Cardiac muscle cell (in vitro differentiated cells and primary cell): Measurements from ENCODE around the gene TMEM184A. TPM values are rescaled to one million over a fixed set of nuclear protein-coding genes. Genes with fewer than 3 reads are reported as not detected.
A peak's percentile ranks its signal among the peaks of the same experiment; 100 is the strongest.

Experiments used
- DNase-seq, 2 donors: peaks; one replicate each; pipeline versions ENCODE4 v3.0.0 to v3.0.0-alpha.2; 2010 to 2017; ENCODE audit warnings: low read depth in 1 of 2, low spot score in 1 of 2
- H3K27ac ChIP-seq: fragments of 200-600 bp; sonication (generic); 2 replicates; pipeline ENCODE4 v1.5.1; 2016
- H3K27me3 ChIP-seq: fragments of 200-600 bp; sonication (generic); 2 replicates; pipeline ENCODE4 v1.6.0; 2016; ENCODE audit warnings: control low read depth
- H3K36me3 ChIP-seq: fragments of 200-600 bp; sonication (generic); 2 replicates; pipeline ENCODE4 v1.5.1; 2016; ENCODE audit warnings: control low read depth
- H3K4me1 ChIP-seq: fragments of 200-600 bp; sonication (generic); 2 replicates; pipeline ENCODE4 v1.8.1; 2017; ENCODE audit warnings: low read depth, mild to moderate bottlenecking, mixed run types
- H3K4me3 ChIP-seq: fragments of 200-600 bp; sonication (generic); 2 replicates; pipeline ENCODE4 v1.5.1; 2016; ENCODE audit warnings: mild to moderate bottlenecking
- H3K9me3 ChIP-seq: fragments of 200-600 bp; sonication (generic); 2 replicates; pipeline ENCODE4 v1.5.1; 2017; ENCODE audit warnings: low read depth, mild to moderate bottlenecking, control low read depth
- polyA plus RNA-seq: library from polyadenylated mRNA; unstranded; fragments of >200 nt; fragmentation: Nextera tagmentation; extraction: Ambion mirVana; gene quantifications from 2 replicates; pipeline ENCODE4 v1.2.1, GENCODE V29; 2016
- total RNA-seq: library from RNA; depleted of rRNA; stranded (reverse); fragments of >200 nt; gene quantifications from 2 replicates; pipeline ENCODE4 v1.2.3, GENCODE V29; 2016
- TF ChIP-seq, protein P1 (sequence below): IDR thresholded peaks from 2 replicates; pipeline ENCODE4 v1.5.1; 2012; ENCODE audit warnings: low read depth, mild to moderate bottlenecking, low read length

Gene TMEM184A
- total and polyA plus RNA-seq, 2 experiments from 2014 or later: 2.1 to 3.0 TPM

DNA sequence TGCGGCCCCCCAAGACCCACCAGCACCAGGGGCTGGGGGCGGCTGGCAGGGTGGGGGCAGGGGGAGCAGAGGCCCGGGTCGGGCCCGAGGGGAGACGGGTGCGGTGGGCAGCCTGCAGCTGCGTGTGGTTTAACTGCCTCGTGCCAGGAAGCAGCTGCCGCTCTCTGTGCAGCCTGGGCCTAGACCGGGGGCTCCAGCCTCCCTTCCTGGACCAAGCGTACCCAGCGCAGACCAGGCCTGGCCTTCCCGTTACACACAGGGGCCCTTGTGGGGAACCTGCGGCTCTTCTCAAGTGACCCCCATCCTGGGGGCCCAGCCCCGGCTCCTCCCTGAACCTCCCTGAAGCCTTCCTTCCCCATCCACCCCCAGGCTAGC, 45.2 kb downstream of the TMEM184A start:
- no peaks in the 10 kb centered on the region for H3K9me3 ChIP-seq
- no peak for DNase-seq
- H3K4me3 ChIP-seq: no peak overlapping the region
- no peaks in the 10 kb centered on the region for H3K27me3 ChIP-seq
- TF ChIP-seq, protein P1, sequence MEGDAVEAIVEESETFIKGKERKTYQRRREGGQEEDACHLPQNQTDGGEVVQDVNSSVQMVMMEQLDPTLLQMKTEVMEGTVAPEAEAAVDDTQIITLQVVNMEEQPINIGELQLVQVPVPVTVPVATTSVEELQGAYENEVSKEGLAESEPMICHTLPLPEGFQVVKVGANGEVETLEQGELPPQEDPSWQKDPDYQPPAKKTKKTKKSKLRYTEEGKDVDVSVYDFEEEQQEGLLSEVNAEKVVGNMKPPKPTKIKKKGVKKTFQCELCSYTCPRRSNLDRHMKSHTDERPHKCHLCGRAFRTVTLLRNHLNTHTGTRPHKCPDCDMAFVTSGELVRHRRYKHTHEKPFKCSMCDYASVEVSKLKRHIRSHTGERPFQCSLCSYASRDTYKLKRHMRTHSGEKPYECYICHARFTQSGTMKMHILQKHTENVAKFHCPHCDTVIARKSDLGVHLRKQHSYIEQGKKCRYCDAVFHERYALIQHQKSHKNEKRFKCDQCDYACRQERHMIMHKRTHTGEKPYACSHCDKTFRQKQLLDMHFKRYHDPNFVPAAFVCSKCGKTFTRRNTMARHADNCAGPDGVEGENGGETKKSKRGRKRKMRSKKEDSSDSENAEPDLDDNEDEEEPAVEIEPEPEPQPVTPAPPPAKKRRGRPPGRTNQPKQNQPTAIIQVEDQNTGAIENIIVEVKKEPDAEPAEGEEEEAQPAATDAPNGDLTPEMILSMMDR: no peak
- H3K36me3 ChIP-seq: no peaks in the 10 kb centered on the region
- no peak overlapping the region for H3K27ac ChIP-seq
- H3K4me1 ChIP-seq: peaks cover 8% of the 10 kb centered on the region

DNA sequence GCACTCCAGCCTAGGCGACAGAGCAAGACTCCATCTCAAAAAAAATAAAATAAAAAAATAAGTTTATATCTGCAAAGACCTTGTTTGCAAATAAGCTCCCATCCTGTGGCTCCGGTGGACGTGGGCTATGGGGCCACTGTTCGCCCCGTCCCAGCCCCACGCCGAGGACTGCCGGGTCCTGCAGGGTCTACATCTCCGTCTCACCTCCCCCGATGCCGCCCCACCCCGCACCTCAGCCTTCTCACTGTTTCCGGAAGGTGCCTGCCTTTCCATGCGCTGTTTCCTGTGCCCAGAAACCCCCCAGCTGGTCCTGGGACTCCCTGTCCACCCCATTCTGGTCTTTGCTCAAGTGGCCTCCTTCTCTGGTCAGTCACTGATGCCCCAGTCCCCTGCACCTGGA, 46.8 kb downstream of the TMEM184A start:
- Histone ChIP-seq H3K36me3 (no peaks in the 10 kb centered on the region), H3K27me3 (no peaks in the 10 kb centered on the region), H3K27ac (no peak overlapping the region), H3K4me3 (no peak overlapping the region), H3K9me3 (no peaks in the 10 kb centered on the region), H3K4me1 (peaks cover 8% of the 10 kb centered on the region)
- TF ChIP-seq, protein P1: no peak
- DNase-seq: no peak

DNA sequence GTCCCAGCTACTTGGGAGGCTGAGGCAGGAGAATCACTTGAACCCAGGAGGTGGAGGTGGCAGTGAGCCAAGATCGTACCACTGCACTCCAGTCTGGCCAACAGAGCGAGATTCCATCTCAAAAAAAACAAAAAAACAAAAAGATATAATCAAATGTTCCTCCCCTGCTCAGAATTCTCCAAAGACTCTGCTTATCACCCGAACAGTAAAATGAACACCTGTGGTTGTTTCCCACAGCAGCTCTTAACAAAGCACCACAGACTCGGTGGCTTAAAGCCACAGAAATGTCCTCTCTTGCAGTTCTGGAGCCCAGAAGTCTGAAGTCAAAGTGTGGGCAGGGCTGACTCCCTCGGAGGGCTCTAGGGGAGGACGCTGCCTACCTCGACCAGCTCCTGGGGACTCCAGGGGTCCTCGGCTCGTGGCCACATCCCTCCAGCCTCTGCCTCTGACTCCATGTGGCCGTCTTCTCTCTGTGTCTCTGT, 47.7 kb downstream of the TMEM184A start:
- H3K36me3 ChIP-seq: no peaks in the 10 kb centered on the region
- H3K4me1 ChIP-seq: peaks cover 4% of the 10 kb centered on the region
- no peak overlapping the region for H3K4me3 ChIP-seq
- TF ChIP-seq, protein P1: no peak
- H3K9me3 ChIP-seq: no peaks in the 10 kb centered on the region
- no peaks in the 10 kb centered on the region for H3K27me3 ChIP-seq
- no peak for DNase-seq
- no peak overlapping the region for H3K27ac ChIP-seq

DNA sequence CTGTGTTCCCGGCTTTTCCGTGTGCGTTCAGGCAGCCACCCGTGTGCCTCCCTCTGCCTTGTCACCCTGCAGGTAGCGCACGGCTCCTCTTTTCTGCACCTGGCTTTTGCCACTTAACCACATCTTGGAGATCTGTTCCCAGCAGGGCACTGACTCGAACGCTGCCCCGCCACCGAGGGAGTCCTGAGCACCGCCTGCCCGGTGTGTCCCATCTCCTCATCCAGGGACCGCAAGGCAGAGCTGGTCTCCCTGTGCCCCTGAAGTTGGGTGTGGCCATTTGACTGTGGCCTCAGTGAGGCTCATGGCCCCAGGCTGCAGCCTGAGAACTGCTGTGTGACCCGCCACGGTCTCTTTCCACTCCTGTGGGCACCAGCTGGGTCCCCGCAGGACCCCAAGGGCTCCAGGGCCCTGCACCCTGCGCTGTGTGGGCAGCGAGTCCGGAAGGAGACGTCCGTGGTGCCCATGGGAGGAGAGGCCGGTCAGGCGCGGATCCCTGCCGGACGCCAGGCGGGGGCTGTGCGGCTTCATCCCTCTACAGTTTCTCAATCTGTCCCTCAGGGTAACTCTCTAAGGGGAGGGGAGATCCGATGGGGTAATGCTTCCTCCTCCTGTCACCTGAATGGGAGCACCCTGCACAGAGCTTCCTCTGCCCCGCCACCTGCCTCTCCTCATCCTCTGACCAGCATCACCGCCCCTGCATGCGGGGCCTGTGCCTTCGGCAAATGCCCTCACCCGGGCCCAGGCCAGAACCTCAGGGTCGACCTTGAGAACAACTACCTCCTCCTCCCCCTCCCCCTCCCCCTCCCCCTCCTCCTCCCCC, 50.1 kb downstream of the TMEM184A start:
- no peak for DNase-seq
- TF ChIP-seq, protein P1: no peak
- H3K27ac ChIP-seq: peak overlapping the region; percentile 17
- H3K27me3 ChIP-seq: no peaks in the 10 kb centered on the region
- peaks cover 8% of the 10 kb centered on the region for H3K36me3 ChIP-seq
- H3K9me3 ChIP-seq: no peaks in the 10 kb centered on the region
- H3K4me1 ChIP-seq: no peaks in the 10 kb centered on the region
- no peak overlapping the region for H3K4me3 ChIP-seq

DNA sequence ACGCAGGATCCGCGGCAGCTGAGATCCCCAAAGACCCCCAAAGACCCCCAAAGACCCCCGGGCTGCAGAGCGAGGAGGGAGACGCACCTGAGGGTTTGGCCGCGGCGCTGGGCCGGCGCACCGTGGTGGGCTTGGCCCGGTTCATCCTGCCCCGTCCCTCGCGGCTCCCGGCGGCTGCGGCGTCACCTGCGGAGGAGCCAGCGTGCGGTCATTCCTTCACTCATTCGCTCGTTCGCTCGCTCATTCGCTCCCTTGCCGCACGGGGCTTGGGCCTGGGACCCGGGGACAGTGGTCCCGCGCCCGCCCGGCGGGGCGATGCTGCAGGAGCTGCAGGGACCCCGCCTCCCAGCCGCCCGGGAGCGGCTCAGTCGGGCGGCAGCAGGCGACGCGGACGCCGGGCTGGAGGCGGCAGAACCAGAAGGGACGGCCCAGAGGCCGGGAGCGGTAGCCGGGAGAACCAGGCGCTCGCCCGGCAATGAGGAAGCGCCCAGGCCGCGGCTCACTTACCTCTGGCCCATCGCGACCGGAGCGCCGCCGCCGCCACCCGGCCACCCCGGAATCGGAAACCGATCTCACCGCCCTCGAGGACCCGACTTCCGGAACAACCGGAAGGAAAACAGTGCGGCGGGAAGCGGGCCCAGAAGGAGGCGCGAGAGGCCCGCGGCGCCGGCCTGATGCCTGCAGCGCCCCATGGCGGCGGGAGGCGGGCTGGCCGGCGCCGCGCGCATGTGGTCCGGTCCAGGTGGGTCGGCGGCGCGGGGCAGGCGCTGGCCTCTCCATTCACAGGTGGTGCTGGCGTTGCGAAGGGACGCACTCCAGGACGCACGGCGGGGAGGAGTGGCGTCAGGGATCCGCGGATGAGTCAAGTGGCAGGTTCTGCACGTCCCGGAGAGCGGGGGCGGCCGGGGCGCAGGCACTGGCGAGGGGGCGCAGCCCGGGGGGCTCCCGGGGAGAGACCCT, 51.9 kb downstream of the TMEM184A start, which contains the start of gene INTS1:
Gene INTS1 (minus strand): TSS at position 574 of the 960 bp plus-strand sequence. CDS start 429 bp downstream, at position 145.
- no peaks in the 10 kb centered on the region for H3K27me3 ChIP-seq
- no peaks in the 10 kb centered on the region for H3K9me3 ChIP-seq
- H3K36me3 ChIP-seq: peaks cover 16% of the 10 kb centered on the region
- TF ChIP-seq, protein P1: peak; percentile 61
- no peak within 1 kb of the TSS for H3K27ac ChIP-seq
- peak within 1 kb of the TSS; percentile 80 for H3K4me3 ChIP-seq
- peak; percentile 91 to 95 for DNase-seq
- no peaks in the 10 kb centered on the region for H3K4me1 ChIP-seq
